ENCODE measurements around the gene RFC3.

DNA sequence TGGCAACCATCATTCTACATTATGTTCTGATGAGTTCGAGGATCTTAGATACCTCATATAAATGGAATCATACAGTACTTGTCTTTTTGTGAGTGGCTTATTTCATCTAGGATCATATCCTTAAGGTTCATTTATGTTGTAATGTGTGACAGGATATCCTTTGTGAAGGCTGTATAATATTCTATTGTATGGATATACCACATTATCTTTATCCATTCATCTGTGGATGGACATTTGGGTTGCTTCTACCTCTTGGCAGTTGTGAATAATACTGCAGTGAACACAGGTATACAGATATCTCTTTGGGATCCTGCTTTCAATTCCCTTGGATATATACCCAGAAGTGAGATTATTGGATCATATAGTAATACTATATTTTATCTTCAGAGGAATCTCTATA, 33.2 kb upstream of the RFC3 start:
- TF ChIP-seq, protein P1, sequence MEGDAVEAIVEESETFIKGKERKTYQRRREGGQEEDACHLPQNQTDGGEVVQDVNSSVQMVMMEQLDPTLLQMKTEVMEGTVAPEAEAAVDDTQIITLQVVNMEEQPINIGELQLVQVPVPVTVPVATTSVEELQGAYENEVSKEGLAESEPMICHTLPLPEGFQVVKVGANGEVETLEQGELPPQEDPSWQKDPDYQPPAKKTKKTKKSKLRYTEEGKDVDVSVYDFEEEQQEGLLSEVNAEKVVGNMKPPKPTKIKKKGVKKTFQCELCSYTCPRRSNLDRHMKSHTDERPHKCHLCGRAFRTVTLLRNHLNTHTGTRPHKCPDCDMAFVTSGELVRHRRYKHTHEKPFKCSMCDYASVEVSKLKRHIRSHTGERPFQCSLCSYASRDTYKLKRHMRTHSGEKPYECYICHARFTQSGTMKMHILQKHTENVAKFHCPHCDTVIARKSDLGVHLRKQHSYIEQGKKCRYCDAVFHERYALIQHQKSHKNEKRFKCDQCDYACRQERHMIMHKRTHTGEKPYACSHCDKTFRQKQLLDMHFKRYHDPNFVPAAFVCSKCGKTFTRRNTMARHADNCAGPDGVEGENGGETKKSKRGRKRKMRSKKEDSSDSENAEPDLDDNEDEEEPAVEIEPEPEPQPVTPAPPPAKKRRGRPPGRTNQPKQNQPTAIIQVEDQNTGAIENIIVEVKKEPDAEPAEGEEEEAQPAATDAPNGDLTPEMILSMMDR (IDR thresholded peaks at IDR 0.05 in 8 of 11, conservative IDR thresholded peaks at IDR 0.05 in 3 of 11): no peak
- no peak for TF ChIP-seq POLR2AphosphoS5 (IDR thresholded peaks at IDR 0.05)
